CD4-positive, alpha-beta T cell treated with Interferon alpha-2 for 1 hour (primary cell): Measurements from ENCODE around the gene RPL37.
"Not testable (repeated sequence)": the region's sequence is repeated elsewhere in the genome, so short reads cannot be mapped to it uniquely, and the experiment has no call there.

Experiments
- DNase-seq, 2 donors: peaks; one replicate each; pipeline ENCODE4 v3.0.0-alpha.2; 2020 to 2022

RPL37 gene

GRCh38 chr5:40796487-40796889, 38.5 kb downstream of the RPL37 start:
- DNase-seq: no peak

DNA sequence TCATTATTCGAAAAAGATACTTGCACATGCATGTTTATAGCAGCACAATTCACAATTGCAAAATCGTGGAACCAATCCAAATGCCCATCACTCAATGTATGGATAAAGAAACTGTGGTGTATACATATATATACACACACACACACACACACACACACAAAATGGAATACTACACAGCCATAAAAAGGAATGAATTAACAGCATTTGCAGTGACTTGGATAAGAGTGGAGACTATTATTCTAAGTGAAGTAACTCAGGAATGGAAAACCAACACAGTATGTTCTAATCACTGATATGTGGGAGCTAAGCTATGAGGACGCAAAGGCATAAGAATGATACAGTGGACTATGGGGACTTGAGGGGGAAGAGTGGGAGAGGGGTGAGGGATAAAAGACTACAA, 40.1 kb downstream of the RPL37 start:
- not testable (repeated sequence) for DNase-seq

DNA sequence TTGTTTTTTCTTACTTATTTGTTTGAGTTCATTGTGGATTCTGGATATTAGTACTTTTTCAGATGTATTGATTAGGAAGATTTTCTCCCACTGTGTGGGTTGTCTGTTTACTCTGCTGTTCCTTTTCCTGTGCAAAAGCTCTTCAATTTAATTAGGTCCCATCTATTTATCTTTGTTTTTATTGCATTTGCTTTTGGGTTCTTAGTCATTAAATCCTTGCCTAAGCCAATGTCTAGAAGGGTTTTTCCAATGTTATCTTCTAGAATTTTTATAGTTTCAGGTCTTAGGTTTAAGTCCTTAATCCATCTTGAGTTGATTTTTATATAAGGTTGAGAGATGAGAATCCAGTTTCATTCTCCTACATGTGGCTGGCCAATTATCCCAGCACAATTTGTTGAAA, 40.7 kb downstream of the RPL37 start:
- DNase-seq: not testable (repeated sequence)

DNA sequence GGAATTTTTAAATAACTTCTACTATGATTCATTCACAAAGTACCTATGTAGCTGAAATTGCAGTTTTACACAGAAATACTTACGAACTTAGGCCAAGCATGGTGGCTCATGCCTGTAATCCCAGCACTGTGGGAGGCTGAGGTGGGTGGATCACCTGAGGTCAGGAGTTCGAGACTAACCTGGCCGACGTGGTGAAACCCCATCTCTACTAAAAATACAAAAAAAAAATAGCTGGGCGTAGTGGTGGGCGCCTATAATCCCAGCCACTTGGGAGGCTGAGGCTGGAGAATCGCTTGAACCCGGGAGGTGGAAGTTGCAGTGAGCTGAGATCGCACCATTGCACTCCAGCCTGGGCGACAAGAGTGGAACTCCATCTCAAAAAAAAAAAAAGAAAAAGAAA, 42.3 kb downstream of the RPL37 start:
- DNase-seq: not testable (repeated sequence)

DNA sequence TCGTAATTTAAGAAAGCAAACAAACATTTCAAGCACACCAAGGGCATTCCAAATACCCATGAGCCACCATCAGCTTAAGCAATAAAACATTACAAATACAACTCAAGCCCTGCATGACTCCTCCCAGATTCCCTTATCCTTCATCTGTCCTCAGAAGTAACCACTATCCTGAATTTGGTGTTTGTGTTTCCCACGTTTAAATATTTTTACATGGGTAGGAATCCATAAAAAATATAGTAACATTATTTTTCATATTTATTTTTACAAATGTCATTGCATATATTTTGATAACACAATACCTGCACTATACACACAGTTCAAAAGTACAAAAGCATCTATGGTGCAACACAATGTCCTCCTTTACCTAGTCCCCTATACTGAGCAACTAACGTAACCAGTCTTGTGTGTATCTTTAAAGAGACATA, 43.3 kb downstream of the RPL37 start:
- DNase-seq: no peak

DNA sequence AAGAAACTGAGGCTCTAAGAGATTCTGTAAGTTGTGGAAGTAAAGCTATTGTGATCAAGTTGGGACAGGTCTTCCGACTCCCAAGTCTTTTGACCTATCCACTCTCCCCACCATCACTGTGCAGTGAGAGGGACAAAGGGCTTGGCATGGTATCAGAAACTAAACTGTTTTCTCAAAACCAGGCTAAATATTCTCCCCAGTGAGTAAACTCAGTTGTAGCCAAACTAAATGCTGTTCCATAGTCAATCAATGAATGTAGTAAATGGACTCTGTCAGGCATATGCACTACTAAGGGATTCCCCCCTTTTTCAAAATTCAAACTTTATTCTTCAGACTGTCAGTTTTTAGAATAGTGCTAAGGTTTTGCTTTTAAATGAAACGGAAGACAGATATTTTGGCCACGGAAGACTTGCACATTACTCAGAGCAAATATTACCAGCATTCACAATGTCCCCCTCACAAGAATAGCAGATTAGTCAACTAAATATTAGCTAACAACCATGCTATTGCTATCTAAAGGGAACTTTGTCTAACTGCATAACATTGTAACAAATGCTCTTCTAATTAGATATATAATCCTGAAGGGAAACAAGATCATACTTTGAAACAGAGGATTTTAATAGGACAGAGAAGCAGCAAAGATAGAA, 44.0 kb downstream of the RPL37 start:
- no peak for DNase-seq

DNA sequence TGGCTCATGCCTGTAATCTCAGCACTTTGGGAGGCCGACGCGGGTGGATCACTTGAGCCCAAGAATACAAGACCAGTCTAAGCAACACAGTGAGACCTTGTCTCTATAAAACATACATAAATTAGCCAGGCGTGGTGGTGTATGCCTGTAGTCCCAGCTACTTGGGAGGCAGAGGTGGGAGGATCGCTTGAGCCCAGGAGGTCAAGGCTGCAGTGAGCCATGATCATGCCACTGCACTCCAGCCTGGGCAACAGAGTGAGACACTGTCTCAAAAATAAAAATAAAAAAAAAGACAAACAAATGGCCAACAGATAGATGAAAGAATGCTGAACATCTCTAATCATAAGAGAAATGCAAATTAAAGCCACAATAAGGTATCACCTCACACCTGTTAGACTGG, 46.1 kb downstream of the RPL37 start:
- not testable (repeated sequence) for DNase-seq

DNA sequence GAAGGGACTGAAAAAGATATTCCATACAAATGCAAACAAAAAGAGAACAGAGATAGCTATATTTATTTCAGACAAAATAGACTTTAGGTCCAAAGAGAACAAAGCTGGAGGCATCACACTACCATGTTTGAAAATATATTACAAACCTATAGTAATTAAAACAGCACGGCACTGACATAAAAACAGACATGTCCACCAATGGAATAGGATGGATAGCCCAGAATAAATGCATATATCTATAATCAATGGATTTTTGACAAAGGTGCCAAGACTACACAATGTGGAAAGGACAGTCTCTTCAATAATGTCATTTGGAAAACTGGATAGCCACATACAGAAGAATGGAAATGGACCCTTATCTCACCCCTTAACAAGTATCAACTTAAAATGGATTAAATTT, 47.0 kb downstream of the RPL37 start:
- no peak for DNase-seq

DNA sequence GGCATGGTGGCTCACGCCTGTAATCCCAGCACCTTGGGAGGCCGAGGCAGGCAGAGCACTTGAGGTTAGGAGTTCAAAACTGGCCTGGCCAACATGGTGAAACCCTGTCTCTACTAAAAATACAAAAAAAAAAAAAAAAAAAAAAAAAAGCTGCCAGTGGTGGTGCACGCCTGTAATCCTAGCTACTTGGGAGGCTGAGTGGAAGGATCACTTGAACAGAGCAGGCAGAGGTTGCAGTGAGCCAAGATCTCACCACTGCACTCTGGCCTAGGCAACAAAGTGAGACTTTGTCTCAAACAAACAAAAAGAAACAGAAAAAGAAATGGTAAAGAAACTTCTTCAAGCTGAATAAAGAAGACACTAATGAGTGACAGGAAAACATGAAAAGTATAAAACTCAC, 48.4 kb downstream of the RPL37 start:
- DNase-seq: not testable (repeated sequence)

- DNase-seq: no peak
These were observed 50.1 kb downstream of the RPL37 start for GRCh38 chr5:40784916-40785315.

DNA sequence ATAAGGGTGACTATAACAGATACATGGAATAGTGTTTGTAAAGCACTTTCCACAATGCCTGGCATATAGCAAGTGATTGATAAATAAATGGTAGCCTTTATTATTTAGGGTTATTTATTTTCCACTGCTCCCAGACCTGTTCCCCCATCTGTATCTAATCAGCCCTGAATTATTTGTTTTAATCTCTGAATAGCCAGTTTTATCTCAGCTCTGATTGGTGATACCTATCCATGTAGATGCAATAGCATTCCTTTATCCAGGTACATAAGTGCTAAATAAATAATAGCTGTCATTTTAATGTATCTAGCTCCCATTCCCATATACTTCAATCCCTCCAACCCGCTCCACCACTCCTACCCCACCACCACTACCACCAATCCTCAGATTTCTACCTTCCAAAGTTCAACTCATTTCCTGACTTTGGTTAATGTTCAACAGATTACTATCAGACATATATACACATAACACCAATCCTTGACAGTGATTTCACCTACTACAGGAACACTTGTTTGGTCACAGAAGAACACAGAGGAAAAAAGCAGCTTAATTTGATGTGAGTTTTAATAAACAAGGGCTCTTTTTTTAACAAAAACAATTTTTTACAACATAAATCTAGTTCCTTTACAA, 50.9 kb downstream of the RPL37 start:
- no peak for DNase-seq

DNA sequence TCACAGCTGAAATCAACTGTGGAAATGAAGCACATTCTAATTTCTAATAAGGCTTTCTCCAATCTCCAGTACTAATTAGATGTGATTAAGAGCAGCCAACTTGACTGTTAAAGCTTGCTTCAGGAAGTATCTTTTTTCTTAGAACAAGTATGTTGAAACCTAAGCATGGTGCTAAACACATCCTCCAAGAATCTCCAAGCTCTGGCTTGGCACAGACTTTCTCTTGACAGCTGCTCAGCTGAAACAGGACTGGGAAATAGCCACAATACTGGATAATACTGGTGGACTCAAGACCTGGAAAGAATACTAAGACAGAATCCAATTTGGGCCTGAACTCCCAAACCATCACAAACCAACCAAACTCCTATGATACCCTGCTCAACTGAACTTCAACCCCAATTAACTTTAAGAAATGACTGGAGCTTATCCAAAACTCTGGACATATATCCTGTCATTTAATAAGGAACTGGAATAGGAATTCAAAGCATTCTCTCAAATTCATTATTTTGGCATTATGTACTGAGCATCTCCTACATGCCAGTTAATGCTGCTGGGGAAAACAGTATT, 53.1 kb downstream of the RPL37 start:
- DNase-seq: no peak

GRCh38 chr5:40780858-40781257, 54.2 kb downstream of the RPL37 start:
- DNase-seq: no peak

DNA sequence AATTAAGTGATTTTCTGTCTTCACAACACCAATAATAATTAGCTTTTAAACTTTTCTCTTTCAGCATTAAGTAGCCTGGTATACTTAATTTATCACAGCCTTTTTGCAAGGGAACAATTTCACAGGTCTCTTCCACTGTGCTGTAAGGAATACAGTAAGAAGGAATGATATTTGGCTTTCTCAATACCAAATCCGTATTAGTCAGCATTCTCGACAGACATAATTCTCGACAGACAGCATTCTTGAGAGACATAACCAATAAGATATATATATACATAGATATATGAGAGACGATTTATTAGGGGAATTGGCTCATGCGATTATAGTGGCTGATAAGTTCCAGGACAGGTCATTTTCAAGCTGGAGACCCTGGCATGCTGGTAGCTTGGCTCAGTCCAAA, 54.8 kb downstream of the RPL37 start:
- DNase-seq: no peak

DNA sequence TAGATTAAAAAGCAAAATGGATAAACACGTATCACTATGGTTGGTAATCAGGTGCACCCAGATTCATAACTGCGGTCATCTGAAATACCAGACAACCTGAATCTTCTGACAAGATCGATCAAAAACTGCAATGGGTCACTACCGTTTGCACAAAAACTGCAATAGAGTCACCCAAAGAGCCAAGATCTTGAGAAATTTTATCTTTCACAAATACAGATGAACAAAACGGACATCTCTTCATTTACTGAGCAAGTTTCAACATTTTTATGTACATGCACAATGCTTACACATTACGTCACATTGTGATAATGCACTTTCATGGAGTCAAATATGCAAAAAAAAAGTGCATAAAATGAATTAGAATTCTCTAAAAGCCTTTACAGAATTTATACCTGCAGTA, 55.5 kb downstream of the RPL37 start:
- no peak for DNase-seq

- no peak for DNase-seq
These were observed 56.9 kb downstream of the RPL37 start for GRCh38 chr5:40778133-40778532.

GRCh38 chr5:40776658-40776977, 58.4 kb downstream of the RPL37 start:
- DNase-seq: no peak

DNA sequence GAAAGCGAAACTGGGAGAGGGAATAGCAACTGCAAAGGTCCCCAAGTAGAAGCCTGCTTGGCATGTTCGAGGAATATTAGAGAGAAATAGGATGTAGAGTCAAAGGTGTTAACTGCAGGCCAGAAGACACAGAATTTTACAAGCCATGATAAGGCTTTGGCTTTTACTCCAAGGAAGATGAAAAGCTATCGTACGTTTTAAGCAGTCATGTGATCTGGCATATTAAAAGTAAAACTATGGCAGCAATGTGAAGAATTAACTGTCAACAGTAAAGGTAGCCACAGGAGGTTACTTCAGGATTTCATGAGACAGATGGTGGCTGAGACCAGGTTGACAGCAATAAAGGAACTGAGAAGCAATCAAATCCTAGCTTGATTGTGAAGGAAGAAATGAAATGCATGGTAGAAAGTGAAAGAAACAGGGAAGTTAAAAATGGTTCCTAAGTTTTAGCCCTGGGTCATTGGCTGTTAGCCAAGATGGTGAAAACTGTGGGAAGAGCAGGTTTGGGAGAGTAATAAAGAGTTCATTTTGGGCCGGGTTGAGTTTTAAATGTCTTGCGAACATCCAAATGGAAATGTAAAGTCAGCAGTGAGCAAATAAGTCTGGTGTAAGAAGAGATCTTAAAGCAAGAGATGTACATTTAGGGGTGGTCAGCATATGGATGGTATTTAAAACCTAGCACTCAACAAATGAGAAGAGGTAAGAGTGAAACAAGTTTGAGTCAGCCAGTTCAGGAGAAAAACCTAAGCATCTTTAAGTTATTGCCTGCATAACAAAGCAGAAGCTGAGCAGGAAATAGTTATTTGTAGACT, 59.0 kb downstream of the RPL37 start:
- DNase-seq: no peak
